GM21529 (cell line): ENCODE data around the gene ALOX5AP.

Experiments
- ATAC-seq: cut with Tn5 transposase; IDR thresholded peaks from one replicate; pipeline ENCODE4 v1.9.1; 2021; ENCODE audit not compliant: unreplicated experiment

The ALOX5AP gene

GRCh38 chr13:30735025-30735871, at the start of gene ALOX5AP:
Gene ALOX5AP, plus strand, starts transcription at chr13:30735543. Its CDS starts 63 bp downstream, at chr13:30735606.
- peak; percentile 76 for ATAC-seq

GRCh38 chr13:30685987-30686386, 49.4 kb upstream of the ALOX5AP start:
- no peak for ATAC-seq

GRCh38 chr13:30687601-30688000, 47.7 kb upstream of the ALOX5AP start:
- no peak for ATAC-seq

- no peak for ATAC-seq
Observed at GRCh38 chr13:30689752-30690151, 45.6 kb upstream of the ALOX5AP start.

GRCh38 chr13:30690282-30691188, 44.8 kb upstream of the ALOX5AP start:
- ATAC-seq, result peak; percentile 79

GRCh38 chr13:30692113-30692512, 43.2 kb upstream of the ALOX5AP start:
- ATAC-seq, result no peak

GRCh38 chr13:30696278-30697176, 38.8 kb upstream of the ALOX5AP start:
- no peak for ATAC-seq

GRCh38 chr13:30697177-30697953, 38.0 kb upstream of the ALOX5AP start:
- ATAC-seq, result no peak

GRCh38 chr13:30697996-30698401, 37.3 kb upstream of the ALOX5AP start:
- ATAC-seq, result no peak

- no peak for ATAC-seq
Observed at GRCh38 chr13:30698488-30699005, 36.8 kb upstream of the ALOX5AP start.

- ATAC-seq, result no peak
Observed at GRCh38 chr13:30700364-30700763, 35.0 kb upstream of the ALOX5AP start.

GRCh38 chr13:30702006-30702405, 33.3 kb upstream of the ALOX5AP start:
- ATAC-seq, result no peak

GRCh38 chr13:30704596-30704995, 30.7 kb upstream of the ALOX5AP start:
- no peak for ATAC-seq

- ATAC-seq, result no peak
Observed at GRCh38 chr13:30705680-30706079, 29.7 kb upstream of the ALOX5AP start.

GRCh38 chr13:30708541-30708940, 26.8 kb upstream of the ALOX5AP start:
- no peak for ATAC-seq

- ATAC-seq, result no peak
Observed at GRCh38 chr13:30710442-30710841, 24.9 kb upstream of the ALOX5AP start.

- no peak for ATAC-seq
Observed at GRCh38 chr13:30711375-30711774, 24.0 kb upstream of the ALOX5AP start.

- no peak for ATAC-seq
Observed at GRCh38 chr13:30711837-30712236, 23.5 kb upstream of the ALOX5AP start.
